Mammary epithelial cell (primary cell): ENCODE measurements around the gene PRKX.

ENCODE experiments used
- CTCF ChIP-seq, 2 donors: IDR thresholded peaks in 1 of 2; conservative IDR thresholded peaks in 1 of 2; 2 replicates each; pipeline ENCODE4 v1.5.1; 2011 to 2012; ENCODE audit warnings: inconsistent platforms in 2 of 2, low read length in 2 of 2, mild to moderate bottlenecking in 2 of 2, control low read depth in 1 of 2, low read depth in 1 of 2; ENCODE audit not compliant: insufficient read depth in 1 of 2; ENCODE audit errors: extremely low read depth in 1 of 2
- EZH2 ChIP-seq: IDR thresholded peaks from 2 replicates; pipeline ENCODE4 v1.6.1; 2012; ENCODE audit warnings: low read length, inconsistent platforms, borderline replicate concordance

DNA sequence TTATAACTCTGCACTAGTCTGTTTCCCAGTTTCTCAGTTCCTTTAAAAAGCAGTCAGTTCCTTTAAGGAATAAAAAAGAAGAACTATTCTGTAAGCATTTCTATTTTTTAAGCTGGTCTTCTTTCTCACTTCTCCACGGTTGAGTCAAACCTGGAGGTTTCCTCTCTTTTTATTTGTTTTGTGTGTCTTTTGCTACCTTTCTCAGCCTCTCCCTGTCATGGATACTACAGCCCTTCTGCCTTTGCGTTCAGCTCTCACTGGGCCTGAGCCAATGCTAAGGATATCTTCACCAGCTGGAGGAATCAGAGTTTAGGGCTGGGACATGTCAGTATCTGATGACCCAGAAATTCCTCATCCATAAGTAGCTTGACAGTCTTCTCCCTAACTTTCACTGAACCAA, 49.7 kb upstream of the PRKX start:
- TF ChIP-seq EZH2 (no peak), CTCF (conservative IDR thresholded peaks at IDR 0.05 in 1 of 2, IDR thresholded peaks at IDR 0.05 in 1 of 2; ENCODE audit: extremely low read depth in 1 of 2, insufficient read depth in 1 of 2, low read depth in 1 of 2, low read length in 2 of 2) (no peak)
